ENCODE measurements around the gene MPG.

DNA sequence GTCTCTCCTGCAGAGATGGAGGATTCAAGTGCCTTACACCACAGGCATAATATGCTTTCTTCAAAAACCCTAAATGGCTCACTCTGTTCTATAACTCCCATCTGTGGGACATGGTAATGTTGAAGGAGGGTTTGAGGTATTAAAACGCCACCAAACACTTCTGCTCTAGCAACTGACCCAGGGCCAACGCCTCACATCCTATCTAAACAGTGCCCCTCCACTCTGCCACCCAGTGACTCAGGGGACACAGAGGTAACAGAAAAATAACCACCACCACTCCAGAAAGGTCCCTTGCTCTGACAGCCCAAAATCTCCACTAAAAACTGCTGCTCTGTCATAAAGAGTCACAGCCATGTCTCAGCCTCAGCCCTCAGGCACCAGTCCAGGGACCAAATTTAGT lies 42.7 kb downstream of the MPG start:
- TF ChIP-seq, protein P1, sequence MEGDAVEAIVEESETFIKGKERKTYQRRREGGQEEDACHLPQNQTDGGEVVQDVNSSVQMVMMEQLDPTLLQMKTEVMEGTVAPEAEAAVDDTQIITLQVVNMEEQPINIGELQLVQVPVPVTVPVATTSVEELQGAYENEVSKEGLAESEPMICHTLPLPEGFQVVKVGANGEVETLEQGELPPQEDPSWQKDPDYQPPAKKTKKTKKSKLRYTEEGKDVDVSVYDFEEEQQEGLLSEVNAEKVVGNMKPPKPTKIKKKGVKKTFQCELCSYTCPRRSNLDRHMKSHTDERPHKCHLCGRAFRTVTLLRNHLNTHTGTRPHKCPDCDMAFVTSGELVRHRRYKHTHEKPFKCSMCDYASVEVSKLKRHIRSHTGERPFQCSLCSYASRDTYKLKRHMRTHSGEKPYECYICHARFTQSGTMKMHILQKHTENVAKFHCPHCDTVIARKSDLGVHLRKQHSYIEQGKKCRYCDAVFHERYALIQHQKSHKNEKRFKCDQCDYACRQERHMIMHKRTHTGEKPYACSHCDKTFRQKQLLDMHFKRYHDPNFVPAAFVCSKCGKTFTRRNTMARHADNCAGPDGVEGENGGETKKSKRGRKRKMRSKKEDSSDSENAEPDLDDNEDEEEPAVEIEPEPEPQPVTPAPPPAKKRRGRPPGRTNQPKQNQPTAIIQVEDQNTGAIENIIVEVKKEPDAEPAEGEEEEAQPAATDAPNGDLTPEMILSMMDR (IDR thresholded peaks at IDR 0.05) = no peak
- no peak for TF ChIP-seq ZFX (IDR thresholded peaks at IDR 0.05; ENCODE audit: borderline replicate concordance)
